HG03039 (cell line): ENCODE data around the gene FZR1.
"Not testable (repeated sequence)": the region's sequence is repeated elsewhere in the genome, so short reads cannot be mapped to it uniquely, and the experiment has no call there.

Source experiments
- ATAC-seq: cut with Tn5 transposase; IDR thresholded peaks from one replicate; pipeline ENCODE4 v1.9.1; 2021; ENCODE audit warnings: mild to moderate bottlenecking, moderate library complexity; ENCODE audit not compliant: unreplicated experiment

FZR1 gene

GRCh38 chr19:3494051-3494450 lies 12.1 kb upstream of the FZR1 start:
- no peak for ATAC-seq

- no peak for ATAC-seq
Observed at GRCh38 chr19:3494559-3494958, 11.6 kb upstream of the FZR1 start.

- ATAC-seq = no peak
Observed at GRCh38 chr19:3496392-3497273, 9.5 kb upstream of the FZR1 start.

- ATAC-seq = no peak
Observed at GRCh38 chr19:3497757-3498520, 8.2 kb upstream of the FZR1 start.

- ATAC-seq = no peak
Observed at GRCh38 chr19:3499738-3500428, 6.2 kb upstream of the FZR1 start.

GRCh38 chr19:3500429-3501101 lies 5.5 kb upstream of the FZR1 start, which contains the start of gene DOHH:
Gene DOHH, minus strand, starts transcription at chr19:3500674. Its CDS starts 3,860 bp downstream, at chr19:3496814.
- ATAC-seq = peak; percentile 66

- no peak for ATAC-seq
Observed at GRCh38 chr19:3501780-3502179, 4.3 kb upstream of the FZR1 start.

GRCh38 chr19:3503036-3503572 lies 3.0 kb upstream of the FZR1 start:
- ATAC-seq = no peak

- no peak for ATAC-seq
Observed at GRCh38 chr19:3504735-3505134, 1.4 kb upstream of the FZR1 start.

GRCh38 chr19:3506384-3507340 lies 551 bp downstream of the FZR1 start:
- no peak for ATAC-seq

GRCh38 chr19:3507371-3508120 lies 1.4 kb downstream of the FZR1 start:
- ATAC-seq = no peak

- not testable (repeated sequence) for ATAC-seq
Observed at GRCh38 chr19:3508121-3508661, 2.1 kb downstream of the FZR1 start.

GRCh38 chr19:3508771-3509535 lies 2.8 kb downstream of the FZR1 start:
- no peak for ATAC-seq

GRCh38 chr19:3509566-3509989 lies 3.5 kb downstream of the FZR1 start:
- no peak for ATAC-seq

- no peak for ATAC-seq
Observed at GRCh38 chr19:3510727-3511126, 4.6 kb downstream of the FZR1 start.

GRCh38 chr19:3511506-3512251 lies 5.6 kb downstream of the FZR1 start:
- ATAC-seq = no peak
